AG20443 (cell line): ENCODE measurements around the gene NKAP.
"Not testable (repeated sequence)": the region's sequence is repeated elsewhere in the genome, so short reads cannot be mapped to it uniquely, and the experiment has no call there.

Experiments used
- DNase-seq: peaks from one replicate; pipeline ENCODE4 v3.0.0; 2012; ENCODE audit warnings: low spot score, mixed read lengths

NKAP gene

GRCh38 chrX:119943185-119943988, at the start of gene NKAP:
NKAP (minus strand) TSS chrX:119943751; CDS start chrX:119943605, 146 bp downstream.
- DNase-seq, result peak; percentile 88

GRCh38 chrX:119991005-119991787, 47.6 kb upstream of the NKAP start:
- DNase-seq, result peak; percentile 13

- DNase-seq, result no peak
These were observed 47.0 kb upstream of the NKAP start for GRCh38 chrX:119990556-119991004.

GRCh38 chrX:119989905-119990555, 46.5 kb upstream of the NKAP start:
- DNase-seq, result no peak

GRCh38 chrX:119986203-119986602, 42.7 kb upstream of the NKAP start:
- DNase-seq, result no peak

GRCh38 chrX:119984652-119985051, 41.1 kb upstream of the NKAP start:
- no peak for DNase-seq

- no peak for DNase-seq
These were observed 39.9 kb upstream of the NKAP start for GRCh38 chrX:119983494-119983893.

- DNase-seq, result no peak
These were observed 38.6 kb upstream of the NKAP start for GRCh38 chrX:119982145-119982544.

- DNase-seq, result peak; percentile 25
These were observed 37.9 kb upstream of the NKAP start for GRCh38 chrX:119981286-119982070.

- not testable (repeated sequence) for DNase-seq
These were observed 33.6 kb upstream of the NKAP start for GRCh38 chrX:119977172-119977571.

GRCh38 chrX:119971184-119971583, 27.6 kb upstream of the NKAP start:
- no peak for DNase-seq

- DNase-seq, result no peak
These were observed 27.0 kb upstream of the NKAP start for GRCh38 chrX:119970574-119970973.

GRCh38 chrX:119966837-119967236, 23.3 kb upstream of the NKAP start:
- not testable (repeated sequence) for DNase-seq

- DNase-seq, result no peak
These were observed 17.1 kb upstream of the NKAP start for GRCh38 chrX:119960625-119961024.

GRCh38 chrX:119955807-119956570, 12.4 kb upstream of the NKAP start:
- DNase-seq, result not testable (repeated sequence)

- DNase-seq, result no peak
These were observed 10.8 kb upstream of the NKAP start for GRCh38 chrX:119954374-119954773.

- DNase-seq, result no peak
These were observed 4.8 kb upstream of the NKAP start for GRCh38 chrX:119948381-119948780.

- DNase-seq, result no peak
These were observed 1.9 kb upstream of the NKAP start for GRCh38 chrX:119945481-119945880.

GRCh38 chrX:119942831-119943184, 743 bp downstream of the NKAP start:
- no peak for DNase-seq

- no peak for DNase-seq
These were observed 1.3 kb downstream of the NKAP start for GRCh38 chrX:119942173-119942819.

- no peak for DNase-seq
These were observed 2.2 kb downstream of the NKAP start for GRCh38 chrX:119941336-119941735.
